Measurements from ENCODE around the gene DIP2B. TPM values are rescaled to one million over a fixed set of nuclear protein-coding genes. Genes with fewer than 3 reads are reported as not detected.

DIP2B gene
- total RNA-seq, 2 experiments from 2014 or later, result 18.8 to 21.8 TPM

DNA sequence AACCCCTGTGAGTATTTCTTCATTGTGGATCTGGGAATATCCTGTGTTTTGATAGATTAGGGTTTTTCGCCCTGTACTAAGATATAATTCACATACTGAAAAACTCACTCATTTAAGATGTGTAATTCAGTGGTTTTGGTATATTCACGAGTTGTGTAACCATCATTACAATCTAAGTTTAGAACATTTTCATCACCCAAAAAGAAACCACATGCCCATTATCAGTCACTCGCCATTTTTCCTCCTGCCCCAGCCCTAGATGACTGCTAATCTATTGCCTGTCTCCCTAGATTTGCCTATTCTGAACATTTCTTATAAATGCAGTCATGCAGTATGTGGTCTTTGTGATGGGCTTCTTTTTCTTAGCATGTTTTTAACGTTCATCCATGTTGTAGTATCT is 191.2 kb downstream of the DIP2B start:
- Mint-ChIP-seq H3K9me3 (ENCODE audit: insufficient read depth) (no peaks in the 10 kb centered on the region), H3K4me1 (ENCODE audit: low read depth) (no peaks in the 10 kb centered on the region), H3K27ac (no peak overlapping the region), H3K36me3 (ENCODE audit: low read depth) (peaks cover 20% of the 10 kb centered on the region), H3K27me3 (ENCODE audit: low read depth) (no peaks in the 10 kb centered on the region), H3K4me3 (no peak overlapping the region)
- ATAC-seq (no peak), DNase-seq (no peak)
- ChIA-PET CTCF (interaction anchor here (1.1 kb wide), 1 partner anchor 55 kb away, joined by 3 read pairs; no protein-coding TSS in a partner anchor), POLR2A (no interaction called here)

DNA sequence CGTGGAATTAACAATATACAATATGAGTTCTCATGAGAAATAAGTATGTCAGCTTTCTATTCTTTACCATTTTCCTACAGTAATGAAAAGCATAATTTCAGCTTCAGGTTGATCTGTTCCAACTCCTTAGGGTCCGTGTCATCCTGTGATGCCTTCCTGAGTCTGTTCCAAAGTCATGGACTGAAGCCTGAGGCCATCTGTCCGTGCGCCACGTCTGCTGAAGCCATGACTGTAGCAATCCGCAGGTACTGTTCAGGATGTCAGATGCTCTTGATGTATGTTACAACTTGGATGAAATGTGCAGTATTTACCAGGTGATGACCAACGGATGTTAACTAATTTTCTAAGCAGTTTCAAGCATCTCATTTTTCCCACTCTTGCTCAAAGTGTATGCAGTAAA is 192.1 kb downstream of the DIP2B start:
- CTCF ChIA-PET, result no interaction called here

DNA sequence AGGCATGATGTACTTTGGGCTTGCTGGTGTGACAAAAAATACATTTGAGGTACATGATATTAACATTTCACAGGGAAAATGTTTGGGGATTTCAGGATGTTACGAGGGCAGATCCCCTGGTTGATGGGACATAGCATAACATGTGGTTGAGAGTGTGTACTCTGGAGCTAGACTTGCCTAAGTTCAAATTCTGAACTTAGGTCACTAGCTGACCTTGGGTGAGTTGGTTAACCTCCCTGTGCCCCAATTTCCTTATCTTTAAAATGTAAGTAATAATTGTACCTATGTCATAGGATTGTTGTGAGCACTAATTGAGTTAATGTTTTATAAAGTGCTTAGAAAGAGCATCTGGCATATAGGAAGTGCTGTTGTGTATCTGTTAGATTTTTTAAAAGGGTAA is 194.4 kb downstream of the DIP2B start:
- Mint-ChIP-seq H3K36me3 (ENCODE audit: low read depth) (peaks cover 20% of the 10 kb centered on the region), H3K4me3 (no peak overlapping the region), H3K4me1 (ENCODE audit: low read depth) (no peaks in the 10 kb centered on the region), H3K27me3 (ENCODE audit: low read depth) (no peaks in the 10 kb centered on the region), H3K27ac (no peak overlapping the region), H3K9me3 (ENCODE audit: insufficient read depth) (no peaks in the 10 kb centered on the region)
- DNase-seq (no peak), ATAC-seq (no peak)
- ChIA-PET CTCF (no interaction called here), POLR2A (no interaction called here)

More for the DNA sequence above, 192.1 kb downstream of the DIP2B start:
- DNase-seq, result no peak
- Mint-ChIP-seq H3K4me3 (no peak overlapping the region), H3K36me3 (ENCODE audit: low read depth) (peaks cover 20% of the 10 kb centered on the region), H3K4me1 (ENCODE audit: low read depth) (no peaks in the 10 kb centered on the region), H3K9me3 (ENCODE audit: insufficient read depth) (no peaks in the 10 kb centered on the region), H3K27me3 (ENCODE audit: low read depth) (no peaks in the 10 kb centered on the region), H3K27ac (no peak overlapping the region)
- POLR2A ChIA-PET, result no interaction called here
- no peak for ATAC-seq

DNA sequence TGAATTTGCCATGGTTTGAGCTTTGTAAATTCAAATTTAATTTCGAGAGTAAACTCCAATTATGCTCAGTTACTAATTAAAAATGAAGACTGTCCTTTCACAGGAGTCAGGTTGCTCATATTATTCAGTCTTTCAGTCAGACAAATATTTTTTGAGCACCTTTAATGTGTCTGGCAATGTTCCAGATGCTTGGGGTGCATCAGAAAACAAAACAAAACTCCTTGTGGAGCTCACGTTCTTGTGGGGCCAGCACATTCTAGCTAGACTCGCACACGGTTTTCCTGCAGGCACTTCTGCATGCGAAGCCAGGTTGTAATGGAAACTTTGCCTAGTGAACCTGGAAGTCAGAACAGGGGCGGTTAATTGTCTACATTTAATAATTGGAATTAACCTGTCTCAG is 195.2 kb downstream of the DIP2B start:
- no peaks in the 10 kb centered on the region for H3K9me3 Mint-ChIP-seq (ENCODE audit: insufficient read depth)
- H3K36me3 Mint-ChIP-seq (ENCODE audit: low read depth), result peaks cover 25% of the 10 kb centered on the region
- H3K27ac Mint-ChIP-seq, result no peak overlapping the region
- ChIA-PET CTCF (interaction anchor here (0.6 to 1.0 kb wide), 2 partner anchors 15 to 194 kb away, joined by 3 read pairs; no protein-coding TSS in a partner anchor), POLR2A (no interaction called here)
- no peak for DNase-seq
- ATAC-seq, result no peak
- H3K4me3 Mint-ChIP-seq, result no peak overlapping the region
- no peaks in the 10 kb centered on the region for H3K4me1 Mint-ChIP-seq (ENCODE audit: low read depth)
- H3K27me3 Mint-ChIP-seq (ENCODE audit: low read depth), result no peaks in the 10 kb centered on the region

DNA sequence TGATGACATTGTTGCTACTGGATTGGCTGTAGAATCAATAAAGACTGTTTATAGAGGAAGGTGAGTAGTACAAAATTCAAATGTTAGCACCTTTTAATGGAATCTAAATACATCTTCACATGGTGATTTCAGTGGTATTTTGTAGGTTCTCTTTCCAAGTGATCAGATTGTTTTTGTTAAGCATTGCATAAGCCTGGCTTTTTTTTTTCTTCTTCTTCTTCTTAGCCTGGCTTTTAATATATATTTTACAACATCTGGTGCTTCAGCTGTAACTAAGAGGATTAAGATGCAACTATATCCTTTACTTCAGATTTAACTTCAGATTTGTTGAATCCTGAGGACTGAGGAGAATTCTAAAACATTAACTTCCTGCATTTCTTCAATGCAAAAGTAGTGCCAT is 201.8 kb downstream of the DIP2B start:
- no peak for ATAC-seq
- POLR2A ChIA-PET, result no interaction called here
- H3K36me3 Mint-ChIP-seq (ENCODE audit: low read depth), result peaks cover 37% of the 10 kb centered on the region
- H3K4me3 Mint-ChIP-seq, result no peak overlapping the region
- no peaks in the 10 kb centered on the region for H3K4me1 Mint-ChIP-seq (ENCODE audit: low read depth)
- H3K9me3 Mint-ChIP-seq (ENCODE audit: insufficient read depth), result no peaks in the 10 kb centered on the region
- no peak for DNase-seq
- H3K27ac Mint-ChIP-seq, result no peak overlapping the region
- CTCF ChIA-PET, result no interaction called here
- H3K27me3 Mint-ChIP-seq (ENCODE audit: low read depth), result no peaks in the 10 kb centered on the region

DNA sequence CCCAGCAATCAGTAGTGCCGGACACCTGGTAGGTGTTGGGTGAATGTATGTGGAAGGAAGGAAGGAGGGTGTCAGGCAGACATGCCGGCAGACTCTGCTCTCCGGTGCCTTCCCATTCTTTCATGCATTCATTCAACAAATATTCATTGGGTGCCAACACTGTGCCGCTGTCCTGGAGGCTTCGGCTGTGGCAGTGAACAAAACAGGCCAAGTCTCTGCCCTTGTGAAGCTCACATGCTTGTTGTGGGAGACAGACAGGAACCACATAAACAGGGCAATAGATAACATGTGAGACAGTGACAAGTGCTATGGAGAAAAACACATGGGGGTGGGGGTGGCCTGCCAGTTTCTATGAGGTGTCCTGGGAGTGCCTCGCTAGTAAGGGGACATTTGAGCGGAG is 202.6 kb downstream of the DIP2B start:
- H3K27me3 Mint-ChIP-seq (ENCODE audit: low read depth), result no peaks in the 10 kb centered on the region
- no peak overlapping the region for H3K4me3 Mint-ChIP-seq
- no peaks in the 10 kb centered on the region for H3K9me3 Mint-ChIP-seq (ENCODE audit: insufficient read depth)
- H3K4me1 Mint-ChIP-seq (ENCODE audit: low read depth), result no peaks in the 10 kb centered on the region
- peaks cover 41% of the 10 kb centered on the region for H3K36me3 Mint-ChIP-seq (ENCODE audit: low read depth)
- no peak overlapping the region for H3K27ac Mint-ChIP-seq
- DNase-seq, result no peak
- no peak for ATAC-seq
- POLR2A ChIA-PET, result no interaction called here
- CTCF ChIA-PET, result no interaction called here

DNA sequence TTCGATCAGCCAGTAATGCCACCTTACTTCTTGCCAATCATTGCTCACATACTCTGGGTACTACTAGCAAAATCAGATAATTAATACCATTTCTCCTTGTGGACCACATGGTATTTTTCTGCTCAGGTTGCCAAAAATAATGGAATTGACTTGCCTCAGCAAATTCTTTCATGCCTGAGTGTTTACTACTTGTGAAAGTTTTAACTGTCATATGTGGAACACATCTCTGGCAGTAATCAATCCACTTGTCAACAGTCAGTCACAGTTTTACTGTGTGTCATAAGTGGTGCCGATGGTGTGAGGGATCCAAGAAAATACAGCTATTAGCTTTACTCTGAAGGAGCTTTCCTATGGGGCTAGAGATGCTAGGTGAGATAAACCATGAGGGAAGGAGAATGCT is 203.8 kb downstream of the DIP2B start:
- ATAC-seq (no peak), DNase-seq (no peak)
- Mint-ChIP-seq H3K4me3 (no peak overlapping the region), H3K36me3 (ENCODE audit: low read depth) (peaks cover 38% of the 10 kb centered on the region), H3K9me3 (ENCODE audit: insufficient read depth) (no peaks in the 10 kb centered on the region), H3K4me1 (ENCODE audit: low read depth) (no peaks in the 10 kb centered on the region), H3K27ac (no peak overlapping the region), H3K27me3 (ENCODE audit: low read depth) (no peaks in the 10 kb centered on the region)
- ChIA-PET CTCF (no interaction called here), POLR2A (no interaction called here)

DNA sequence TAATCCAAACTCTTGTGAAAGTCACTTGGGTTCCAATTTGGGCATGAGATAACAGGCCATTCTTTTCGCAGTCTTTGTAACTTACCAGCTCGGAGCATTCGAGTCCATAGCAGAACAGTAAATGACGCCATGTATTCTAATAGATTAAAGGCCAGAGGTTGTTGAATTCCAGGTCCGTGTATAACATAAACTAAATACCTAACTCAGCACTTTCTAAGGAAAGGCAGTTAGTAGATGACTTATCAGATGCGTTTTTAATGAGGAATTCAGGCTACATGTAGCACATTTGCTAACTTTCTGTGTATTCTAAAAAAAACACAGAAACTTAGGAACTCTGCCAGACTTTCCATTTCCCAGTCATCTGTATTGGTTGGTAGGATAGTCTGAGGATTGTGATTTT is 206.3 kb downstream of the DIP2B start:
- POLR2A ChIA-PET, result no interaction called here
- DNase-seq (no peak), ATAC-seq (no peak)
- H3K4me3 Mint-ChIP-seq, result no peak overlapping the region
- no peak overlapping the region for H3K27ac Mint-ChIP-seq
- no peaks in the 10 kb centered on the region for H3K27me3 Mint-ChIP-seq (ENCODE audit: low read depth)
- no peaks in the 10 kb centered on the region for H3K9me3 Mint-ChIP-seq (ENCODE audit: insufficient read depth)
- H3K4me1 Mint-ChIP-seq (ENCODE audit: low read depth), result no peaks in the 10 kb centered on the region
- H3K36me3 Mint-ChIP-seq (ENCODE audit: low read depth), result peaks cover 37% of the 10 kb centered on the region
- CTCF ChIA-PET, result no interaction called here

DNA sequence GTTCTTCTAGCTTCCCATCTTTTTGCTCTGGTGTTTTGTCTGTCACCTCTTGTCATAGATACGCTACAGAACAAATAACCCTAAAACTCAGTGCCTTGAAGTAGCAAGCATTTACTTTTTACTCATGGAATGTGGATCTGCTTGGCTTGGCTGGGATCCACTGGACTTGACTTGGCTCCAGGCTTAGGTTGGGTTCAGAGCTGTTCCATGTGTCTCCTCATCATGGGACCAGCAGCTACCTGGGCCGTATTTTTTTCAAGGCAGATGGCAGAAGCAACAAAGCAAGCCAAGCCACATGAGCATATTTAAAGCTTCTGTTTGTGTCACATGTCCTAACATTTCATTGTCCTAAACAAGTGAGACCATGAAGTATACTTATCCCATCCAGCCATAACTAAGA is 210.4 kb downstream of the DIP2B start:
- H3K36me3 Mint-ChIP-seq (ENCODE audit: low read depth), result peaks cover 32% of the 10 kb centered on the region
- ATAC-seq (no peak), DNase-seq (no peak)
- H3K27me3 Mint-ChIP-seq (ENCODE audit: low read depth), result no peaks in the 10 kb centered on the region
- no peaks in the 10 kb centered on the region for H3K4me1 Mint-ChIP-seq (ENCODE audit: low read depth)
- CTCF ChIA-PET, result interaction anchor here (1.1 to 1.4 kb wide), 3 partner anchors 10 to 210 kb away, joined by 3 to 4 read pairs (median 4); partner anchors contain the start of gene DIP2B
- POLR2A ChIA-PET, result no interaction called here
- no peak overlapping the region for H3K4me3 Mint-ChIP-seq
- H3K27ac Mint-ChIP-seq, result peak overlapping the region; percentile 47
- H3K9me3 Mint-ChIP-seq (ENCODE audit: insufficient read depth), result no peaks in the 10 kb centered on the region

DNA sequence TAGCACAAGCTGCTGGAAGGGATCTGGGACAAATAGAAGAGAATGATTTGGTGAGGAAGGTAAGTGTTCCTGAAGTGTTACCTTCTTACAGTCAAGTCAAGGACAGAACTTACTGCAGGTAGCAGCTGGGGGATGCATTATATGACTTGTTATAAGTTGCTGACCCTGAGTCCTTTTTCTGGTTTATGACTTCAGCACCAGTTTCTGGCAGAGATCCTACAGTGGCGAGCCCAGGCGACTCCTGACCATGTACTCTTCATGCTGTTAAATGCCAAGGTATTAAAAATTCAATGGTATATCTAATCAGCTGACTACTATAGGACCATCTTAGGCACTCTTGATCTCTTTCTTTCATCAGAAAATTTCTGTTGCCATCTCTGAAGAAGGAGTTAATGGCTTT is 214.0 kb downstream of the DIP2B start:
- Mint-ChIP-seq H3K27ac (no peak overlapping the region), H3K36me3 (ENCODE audit: low read depth) (peaks cover 43% of the 10 kb centered on the region), H3K4me3 (no peak overlapping the region), H3K9me3 (ENCODE audit: insufficient read depth) (no peaks in the 10 kb centered on the region), H3K27me3 (ENCODE audit: low read depth) (no peaks in the 10 kb centered on the region), H3K4me1 (ENCODE audit: low read depth) (peaks cover 5% of the 10 kb centered on the region)
- POLR2A ChIA-PET, result interaction anchor here (0.6 kb wide), 1 partner anchor 85 kb away, joined by 3 read pairs; no protein-coding TSS in a partner anchor
- ATAC-seq, result no peak
- CTCF ChIA-PET, result interaction anchor here (1.3 kb wide), 1 partner anchor 214 kb away, joined by 3 read pairs; the partner anchor contains the start of gene DIP2B
- no peak for DNase-seq

DNA sequence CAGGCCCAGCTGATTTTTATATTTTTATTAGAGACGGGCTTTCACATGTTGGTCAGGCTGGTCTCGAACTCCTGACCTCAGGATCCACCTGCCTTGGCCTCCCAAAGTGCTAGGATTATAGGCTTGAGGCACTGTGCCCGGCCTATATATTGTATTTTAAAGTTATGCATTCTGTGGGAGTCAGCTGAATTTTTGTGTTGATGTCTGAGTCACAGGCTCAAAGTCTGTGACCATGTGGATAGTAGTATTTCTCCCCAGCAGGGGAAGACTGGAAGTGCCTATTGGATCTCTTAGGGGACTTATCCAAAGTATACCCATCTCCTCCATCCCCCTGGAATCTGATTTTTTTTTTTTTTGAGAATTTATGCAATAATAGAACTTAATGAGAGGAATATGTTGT is 215.3 kb downstream of the DIP2B start:
- DNase-seq (no peak), ATAC-seq (no peak)
- H3K9me3 Mint-ChIP-seq (ENCODE audit: insufficient read depth), result no peaks in the 10 kb centered on the region
- no peak overlapping the region for H3K4me3 Mint-ChIP-seq
- ChIA-PET CTCF (no interaction called here), POLR2A (interaction anchor here (0.6 kb wide), 1 partner anchor 73 kb away, joined by 3 read pairs; no protein-coding TSS in a partner anchor)
- no peaks in the 10 kb centered on the region for H3K27me3 Mint-ChIP-seq (ENCODE audit: low read depth)
- no peak overlapping the region for H3K27ac Mint-ChIP-seq
- H3K4me1 Mint-ChIP-seq (ENCODE audit: low read depth), result peaks cover 5% of the 10 kb centered on the region
- H3K36me3 Mint-ChIP-seq (ENCODE audit: low read depth), result peaks cover 42% of the 10 kb centered on the region

DNA sequence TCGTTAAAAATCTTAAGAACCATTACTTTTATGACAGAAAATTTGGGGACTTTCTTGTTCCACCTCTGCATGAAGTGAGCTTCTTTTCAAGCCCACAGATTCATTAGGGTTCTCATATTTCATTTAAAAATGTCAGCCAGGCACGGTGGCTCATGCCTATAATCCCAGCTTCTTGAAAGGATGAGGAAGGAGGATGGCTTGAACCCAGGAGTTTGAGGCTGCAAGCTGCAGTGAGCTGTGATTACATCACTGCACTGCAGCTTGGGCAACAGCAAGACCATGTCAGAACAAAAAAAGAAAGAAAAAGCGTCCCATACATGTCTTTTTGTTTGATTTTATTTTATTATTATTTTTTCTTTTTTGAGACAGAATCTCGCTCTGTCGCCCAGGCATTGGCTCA is 215.7 kb downstream of the DIP2B start:
- no peak for ATAC-seq
- no peak overlapping the region for H3K4me3 Mint-ChIP-seq
- DNase-seq, result no peak
- H3K9me3 Mint-ChIP-seq (ENCODE audit: insufficient read depth), result no peaks in the 10 kb centered on the region
- ChIA-PET CTCF (no interaction called here), POLR2A (interaction anchor here (0.6 kb wide), 1 partner anchor 74 kb away, joined by 3 read pairs; no protein-coding TSS in a partner anchor)
- H3K27ac Mint-ChIP-seq, result no peak overlapping the region
- peaks cover 38% of the 10 kb centered on the region for H3K36me3 Mint-ChIP-seq (ENCODE audit: low read depth)
- H3K4me1 Mint-ChIP-seq (ENCODE audit: low read depth), result peaks cover 5% of the 10 kb centered on the region
- no peaks in the 10 kb centered on the region for H3K27me3 Mint-ChIP-seq (ENCODE audit: low read depth)

DNA sequence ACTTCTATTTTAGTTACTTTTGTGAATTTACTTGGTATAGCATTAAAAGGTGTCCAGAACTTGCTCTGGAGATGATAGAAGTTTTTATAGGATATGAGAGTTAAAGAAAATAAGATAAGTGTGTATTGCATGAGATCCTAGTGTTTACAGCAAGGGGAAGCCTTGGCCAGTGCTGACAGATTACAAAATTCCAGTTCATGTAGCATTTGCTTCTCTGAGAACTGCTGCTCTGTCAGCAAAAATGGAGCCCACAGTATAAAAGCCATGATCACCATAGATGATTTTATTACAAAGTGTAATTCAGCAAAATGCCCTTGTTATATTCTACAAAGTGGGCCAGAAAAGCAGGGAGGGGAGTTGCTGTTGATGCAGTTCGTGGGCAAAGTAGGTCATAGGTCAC is 219.1 kb downstream of the DIP2B start:
- H3K27ac Mint-ChIP-seq, result no peak overlapping the region
- no peaks in the 10 kb centered on the region for H3K9me3 Mint-ChIP-seq (ENCODE audit: insufficient read depth)
- CTCF ChIA-PET, result no interaction called here
- no peak for ATAC-seq
- peaks cover 5% of the 10 kb centered on the region for H3K4me1 Mint-ChIP-seq (ENCODE audit: low read depth)
- H3K4me3 Mint-ChIP-seq, result no peak overlapping the region
- no peaks in the 10 kb centered on the region for H3K27me3 Mint-ChIP-seq (ENCODE audit: low read depth)
- POLR2A ChIA-PET, result no interaction called here
- no peak for DNase-seq
- H3K36me3 Mint-ChIP-seq (ENCODE audit: low read depth), result peaks cover 42% of the 10 kb centered on the region
